PC-3 (cell line): Measurements from ENCODE around the gene EIF3B.

Experiments used
- EZH2 ChIP-seq: fragments of 300-600 bp; sonication (generic); IDR thresholded peaks from one replicate; pipeline ENCODE4 v1.6.1; 2017; ENCODE audit warnings: antibody characterized with exemption, mild to moderate bottlenecking, low read length; ENCODE audit not compliant: unreplicated experiment
- TF ChIP-seq, protein P1 (sequence below): fragments of 300-600 bp; sonication (generic); conservative IDR thresholded peaks from 2 replicates; pipeline ENCODE4 v1.5.1; 2017; ENCODE audit warnings: antibody characterized with exemption, low read depth, mild to moderate bottlenecking, low read length

GRCh38 chr7:2371329-2371728 lies 16.7 kb downstream of the EIF3B start:
- TF ChIP-seq, protein P1, sequence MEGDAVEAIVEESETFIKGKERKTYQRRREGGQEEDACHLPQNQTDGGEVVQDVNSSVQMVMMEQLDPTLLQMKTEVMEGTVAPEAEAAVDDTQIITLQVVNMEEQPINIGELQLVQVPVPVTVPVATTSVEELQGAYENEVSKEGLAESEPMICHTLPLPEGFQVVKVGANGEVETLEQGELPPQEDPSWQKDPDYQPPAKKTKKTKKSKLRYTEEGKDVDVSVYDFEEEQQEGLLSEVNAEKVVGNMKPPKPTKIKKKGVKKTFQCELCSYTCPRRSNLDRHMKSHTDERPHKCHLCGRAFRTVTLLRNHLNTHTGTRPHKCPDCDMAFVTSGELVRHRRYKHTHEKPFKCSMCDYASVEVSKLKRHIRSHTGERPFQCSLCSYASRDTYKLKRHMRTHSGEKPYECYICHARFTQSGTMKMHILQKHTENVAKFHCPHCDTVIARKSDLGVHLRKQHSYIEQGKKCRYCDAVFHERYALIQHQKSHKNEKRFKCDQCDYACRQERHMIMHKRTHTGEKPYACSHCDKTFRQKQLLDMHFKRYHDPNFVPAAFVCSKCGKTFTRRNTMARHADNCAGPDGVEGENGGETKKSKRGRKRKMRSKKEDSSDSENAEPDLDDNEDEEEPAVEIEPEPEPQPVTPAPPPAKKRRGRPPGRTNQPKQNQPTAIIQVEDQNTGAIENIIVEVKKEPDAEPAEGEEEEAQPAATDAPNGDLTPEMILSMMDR, result no peak
- TF ChIP-seq EZH2, result no peak
